NCI-H1105 treated with DMSO at 0.1 percent for 48 hours (cell line): Measurements from ENCODE around the gene INPP4B.
A peak's percentile ranks its signal among the peaks of the same experiment; 100 is the strongest.

Experiments
- DNase-seq: peaks from one replicate; lab custom pipeline; 2025; lab: John Stamatoyannopoulos, UW

Gene INPP4B

DNA sequence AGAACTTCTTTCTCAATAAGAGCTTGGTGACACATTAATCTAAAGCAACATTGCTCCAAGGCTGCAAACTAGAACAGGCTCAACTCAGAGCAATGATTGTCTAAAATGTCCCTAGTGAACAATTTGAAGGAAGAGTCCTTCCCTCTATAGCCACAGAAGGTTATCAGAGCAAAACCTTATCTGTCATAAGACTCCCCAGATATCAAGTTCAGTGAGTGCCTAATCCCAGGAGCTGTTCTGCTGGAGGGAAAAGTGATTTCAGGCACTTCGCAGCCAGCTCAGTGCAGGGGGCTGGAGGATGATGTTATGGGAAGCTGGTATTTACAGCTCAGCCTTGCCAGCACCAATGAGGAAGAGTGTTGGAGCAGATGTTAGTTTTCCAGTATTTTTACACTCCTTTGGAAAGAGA is 497.5 kb downstream of the INPP4B start:
- no peak for DNase-seq

- DNase-seq: peak; percentile 42
Measured at GRCh38 chr4:142347241-142347640, 498.9 kb downstream of the INPP4B start.

DNA sequence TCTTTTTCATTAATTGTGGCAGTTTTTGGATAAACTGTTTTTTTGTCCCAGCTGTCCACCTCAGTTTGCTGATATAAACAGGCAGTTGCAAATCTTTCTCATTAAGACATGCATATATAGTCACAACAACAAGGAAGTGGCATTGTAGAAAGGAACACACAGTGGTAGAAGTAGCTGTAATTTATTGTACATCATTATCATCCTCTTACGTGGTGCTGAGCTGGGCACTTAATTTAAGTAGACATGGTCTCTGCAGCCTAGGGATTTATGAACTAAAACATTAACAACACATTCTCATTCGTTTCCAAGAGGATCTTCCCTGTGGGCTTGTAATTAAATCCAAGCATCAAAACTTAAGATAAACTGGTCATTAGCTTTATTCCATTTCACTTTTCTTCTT is 500.2 kb downstream of the INPP4B start:
- no peak for DNase-seq

DNA sequence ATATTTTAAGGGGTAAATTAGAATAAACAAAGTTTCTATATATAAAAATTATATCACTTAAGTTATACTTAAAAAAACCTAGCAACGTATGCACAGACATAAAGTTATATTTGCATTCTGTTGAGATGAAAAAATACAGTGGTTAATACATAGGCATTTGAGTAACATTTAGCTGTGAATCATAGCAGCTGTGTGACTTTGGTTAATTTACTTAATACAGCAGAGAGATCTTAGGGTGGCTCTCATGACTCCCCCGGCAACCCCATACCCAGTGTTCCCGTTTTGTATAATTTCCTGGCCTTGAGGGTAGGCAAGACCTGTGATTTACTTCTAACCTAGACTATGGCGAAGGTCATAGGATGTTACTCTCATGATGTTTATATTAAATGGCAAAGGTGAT is 504.8 kb downstream of the INPP4B start:
- no peak for DNase-seq

GRCh38 chr4:142339053-142339452 is 507.0 kb downstream of the INPP4B start:
- no peak for DNase-seq

DNA sequence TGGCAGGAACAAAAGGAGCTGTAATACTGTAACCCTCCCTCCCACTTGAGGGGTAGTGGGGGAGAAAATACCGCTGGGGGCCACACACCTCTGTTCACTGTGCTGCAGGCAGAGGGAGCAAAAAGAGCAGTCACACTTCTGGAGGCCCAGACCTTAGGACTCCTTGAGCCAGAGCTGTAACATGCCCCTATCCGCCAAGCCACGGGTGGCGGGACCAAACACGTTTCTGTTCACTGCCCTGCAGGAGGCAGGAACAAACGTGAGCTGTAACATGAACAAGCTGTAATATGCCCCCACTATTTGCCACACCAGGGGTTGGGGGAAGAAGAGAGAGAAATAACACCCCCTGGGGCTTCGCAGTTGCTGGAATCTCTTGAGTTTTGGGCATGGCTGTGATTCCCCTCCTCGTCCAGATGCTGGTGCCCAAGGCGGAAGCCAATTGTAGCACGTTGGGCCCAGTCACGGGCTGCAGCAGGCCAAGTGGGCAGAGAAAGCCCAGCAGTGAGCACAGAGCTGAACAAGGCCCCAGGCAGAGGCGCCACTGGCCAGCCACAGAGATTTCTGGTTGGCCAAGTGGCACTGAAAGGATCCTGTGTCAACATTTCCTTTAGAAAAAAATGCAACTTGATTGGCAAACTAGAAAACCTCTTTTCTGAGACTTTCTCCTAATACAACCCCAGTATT is 509.7 kb downstream of the INPP4B start:
- no peak for DNase-seq

DNA sequence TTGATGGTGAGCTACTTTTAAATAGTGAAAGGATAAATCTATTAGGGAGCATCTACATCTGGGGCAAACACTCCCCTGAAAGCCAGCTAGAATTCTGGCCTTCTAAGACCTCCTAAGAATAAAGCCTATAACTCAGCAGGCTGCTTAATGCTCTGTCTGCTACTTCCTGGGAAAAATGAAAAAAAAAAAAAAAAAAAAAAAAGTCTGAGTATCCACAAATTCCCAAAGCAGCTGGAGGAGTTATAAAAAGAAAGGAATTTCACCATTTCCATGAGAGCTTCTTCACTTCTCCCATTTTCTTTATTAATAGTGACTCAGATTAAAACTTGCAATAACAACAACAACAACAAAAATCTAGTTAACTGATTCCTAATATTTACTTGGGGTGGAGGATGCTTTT is 511.2 kb downstream of the INPP4B start:
- DNase-seq: no peak

GRCh38 chr4:142331646-142332045 is 514.5 kb downstream of the INPP4B start:
- no peak for DNase-seq

DNA sequence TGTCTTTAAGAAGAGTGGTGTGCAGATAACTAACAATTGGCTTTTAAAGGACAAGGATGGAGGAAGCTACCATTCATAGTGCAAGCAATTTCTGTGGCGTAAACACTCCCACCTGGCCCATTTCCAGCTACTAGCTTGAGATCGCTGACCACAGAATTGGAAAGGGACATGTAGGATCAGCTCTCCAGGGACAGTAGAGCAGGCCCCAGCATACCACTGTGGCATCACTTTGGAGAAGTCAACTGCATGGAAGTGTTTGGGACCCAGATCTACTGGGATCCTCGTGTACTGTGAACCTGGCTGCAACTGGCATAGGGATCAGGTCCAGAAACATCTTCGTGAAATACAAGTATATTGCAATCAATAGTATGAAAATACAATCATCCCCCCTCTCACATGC is 515.0 kb downstream of the INPP4B start:
- no peak for DNase-seq

DNA sequence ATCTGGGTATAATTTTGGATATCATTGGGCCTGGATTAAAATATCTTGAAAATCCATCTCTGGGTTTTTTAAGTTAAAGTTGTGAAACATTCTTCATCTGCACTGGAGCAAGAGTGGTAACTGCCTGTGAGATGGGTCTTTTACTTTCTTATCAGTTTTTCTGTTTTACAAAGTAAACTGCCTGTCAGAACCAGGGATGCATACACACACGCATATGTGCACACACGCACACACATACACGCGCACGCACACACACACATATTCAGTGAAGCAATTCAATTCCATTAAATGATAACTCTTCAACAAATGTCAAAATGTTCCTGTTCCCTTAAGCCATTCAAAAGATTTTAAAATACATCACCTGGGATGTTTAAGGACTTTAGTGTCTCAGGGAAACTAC is 515.8 kb downstream of the INPP4B start:
- DNase-seq: no peak

DNA sequence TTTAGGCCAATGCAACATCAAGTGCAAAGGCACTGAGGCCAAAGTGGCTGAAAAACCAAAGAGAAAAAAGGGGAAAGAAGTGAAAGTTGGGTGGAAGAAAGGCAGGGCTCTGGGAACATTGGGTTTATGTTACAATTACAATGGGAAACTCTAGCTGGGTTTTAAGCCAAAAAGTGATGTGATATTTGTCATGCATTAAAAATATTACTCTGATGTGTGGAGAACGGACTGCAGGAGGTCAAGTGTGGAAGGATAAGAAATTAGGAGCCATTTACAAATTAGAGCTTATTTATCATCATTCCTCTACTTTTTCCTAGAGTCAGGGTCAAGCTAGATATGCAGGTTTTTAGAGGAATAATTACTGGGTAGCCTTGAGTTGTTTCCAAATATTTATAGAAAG is 516.8 kb downstream of the INPP4B start:
- DNase-seq: no peak

- no peak for DNase-seq
Measured at GRCh38 chr4:142326181-142326580, 519.9 kb downstream of the INPP4B start.

DNA sequence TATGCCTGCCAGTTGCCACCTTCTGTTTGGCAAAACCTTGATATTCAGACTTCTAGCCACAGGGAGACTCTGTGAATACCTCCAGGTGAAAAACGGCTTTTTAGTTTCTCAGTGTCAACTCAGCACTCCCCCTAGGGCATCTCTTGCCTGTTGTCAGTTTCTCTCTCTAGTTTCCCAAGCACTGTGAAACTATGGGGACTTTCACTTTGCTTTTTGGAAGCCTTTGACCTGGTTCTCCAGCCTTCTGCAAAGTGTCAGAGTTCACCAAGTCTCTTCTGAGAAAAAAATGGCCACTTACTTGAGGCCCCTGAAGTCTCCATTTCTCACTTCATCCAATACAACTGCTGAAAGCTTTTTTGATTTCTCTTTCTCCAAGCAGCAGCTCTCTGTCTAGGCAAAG is 521.5 kb downstream of the INPP4B start:
- DNase-seq: no peak

- no peak for DNase-seq
Measured at GRCh38 chr4:142322996-142323395, 523.1 kb downstream of the INPP4B start.

- no peak for DNase-seq
Measured at GRCh38 chr4:142318280-142318679, 527.8 kb downstream of the INPP4B start.

DNA sequence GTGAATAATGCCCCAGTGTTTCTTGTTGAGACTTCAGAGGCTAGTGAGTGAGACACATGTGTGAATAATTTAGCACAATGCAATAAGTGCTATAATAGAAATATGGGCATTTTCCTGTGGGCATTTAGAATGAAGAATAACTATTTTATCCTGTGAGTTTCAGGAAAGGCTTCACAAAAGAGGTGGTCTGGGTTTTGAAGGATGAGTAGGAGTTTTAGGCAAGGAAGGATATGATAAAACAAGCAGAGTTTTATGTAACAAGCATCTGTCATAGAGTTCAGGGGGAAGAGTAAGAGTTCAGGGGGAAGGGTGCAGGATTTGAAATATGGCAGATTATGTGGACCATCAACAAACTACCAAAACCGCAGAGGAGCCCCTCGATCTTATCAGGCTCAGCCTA is 529.2 kb downstream of the INPP4B start:
- DNase-seq: no peak

DNA sequence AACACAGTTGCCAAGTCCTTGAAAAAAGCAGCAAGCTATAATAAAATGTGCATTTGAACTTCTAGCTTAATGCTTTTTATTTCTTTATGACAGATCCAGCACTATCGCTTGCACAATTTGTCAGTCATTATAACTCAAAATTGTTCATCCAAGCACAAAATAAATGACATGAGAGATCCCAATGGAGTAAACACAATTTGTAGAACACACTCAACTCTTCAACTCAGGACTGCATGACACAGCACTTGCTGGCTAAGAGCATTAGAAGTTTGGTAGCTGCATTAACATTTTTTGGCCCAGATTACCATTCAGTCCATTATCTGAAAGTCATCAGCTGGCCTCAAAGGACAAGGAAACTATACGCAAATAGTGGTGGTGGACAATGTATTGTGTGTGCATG is 530.1 kb downstream of the INPP4B start:
- DNase-seq: no peak

GRCh38 chr4:142314686-142315085 is 531.4 kb downstream of the INPP4B start:
- DNase-seq: no peak

DNA sequence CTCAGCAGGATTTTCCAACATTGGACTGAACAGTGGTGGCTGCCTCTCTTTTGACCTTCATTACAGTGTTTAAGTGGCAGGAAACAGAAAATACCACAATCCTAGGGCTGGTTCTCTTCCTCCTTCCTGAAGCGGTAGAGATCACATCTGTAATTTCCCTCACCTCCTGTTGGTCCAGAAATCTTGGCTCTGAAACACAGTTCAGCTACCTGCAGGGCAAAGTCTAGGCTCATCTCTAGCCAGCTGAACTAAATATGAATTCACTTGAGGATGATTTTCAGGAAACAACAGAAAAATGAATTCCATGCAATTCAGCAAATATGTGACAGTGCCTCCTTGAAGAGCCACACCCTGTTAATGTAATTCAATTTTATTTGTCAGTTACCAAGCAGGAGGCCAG is 531.9 kb downstream of the INPP4B start:
- no peak for DNase-seq

GRCh38 chr4:142312391-142312790 is 533.7 kb downstream of the INPP4B start:
- DNase-seq: no peak

- DNase-seq: no peak
Measured at GRCh38 chr4:142311916-142312315, 534.2 kb downstream of the INPP4B start.

- DNase-seq: no peak
Measured at GRCh38 chr4:142309772-142310171, 536.3 kb downstream of the INPP4B start.

DNA sequence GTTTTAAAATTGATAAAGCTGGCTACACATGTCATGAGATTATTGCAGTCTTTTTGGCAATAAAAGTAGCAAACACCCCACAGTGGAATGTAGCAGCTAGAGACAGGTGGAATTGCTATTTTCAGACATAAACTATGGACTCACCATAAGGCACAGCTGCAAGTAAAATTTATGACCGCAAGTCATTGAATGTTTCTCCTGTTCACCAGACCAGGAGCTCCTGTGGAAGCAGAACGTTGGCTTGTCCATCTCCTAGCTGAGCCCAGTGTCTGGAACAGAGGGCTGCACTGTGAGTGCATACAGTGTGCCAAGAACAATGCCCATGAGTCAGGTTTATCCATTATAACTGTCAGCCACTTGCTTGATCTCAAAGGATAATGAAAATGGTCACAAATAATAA is 538.2 kb downstream of the INPP4B start:
- no peak for DNase-seq

DNA sequence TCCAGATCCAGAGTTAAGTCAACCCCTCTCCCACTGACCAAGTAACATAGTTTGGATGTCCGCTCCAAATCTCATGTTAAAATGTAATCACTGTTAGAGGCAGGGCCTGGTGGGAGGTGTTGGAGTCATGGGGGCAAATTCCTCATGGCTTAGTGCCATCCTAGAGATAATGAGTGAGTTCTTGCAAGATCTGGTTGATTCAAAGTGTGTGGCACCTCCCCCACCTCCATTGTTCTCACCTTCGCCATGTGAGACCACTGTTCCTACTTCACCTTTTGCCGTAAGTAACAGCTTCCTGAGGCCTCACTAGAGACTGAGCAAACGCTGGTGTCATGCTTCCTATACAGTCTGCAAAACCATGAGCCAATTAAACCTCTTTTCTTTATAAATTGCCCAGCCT is 548.8 kb downstream of the INPP4B start:
- DNase-seq: no peak

GRCh38 chr4:142293536-142293935 is 552.6 kb downstream of the INPP4B start:
- no peak for DNase-seq
